Osteoblast (primary cell): Measurements from ENCODE around the gene USP48. TPM values are rescaled to one million over a fixed set of nuclear protein-coding genes. Genes with fewer than 3 reads are reported as not detected.

Source experiments
- DNase-seq: peaks from one replicate; pipeline ENCODE4 v3.0.0; 2011; ENCODE audit warnings: low spot score, mixed read lengths; ENCODE audit not compliant: insufficient read length; ENCODE audit errors: missing footprints
- H2AFZ ChIP-seq: 2 replicates; pipeline ENCODE4 v1.6.0; 2011; ENCODE audit warnings: mild to moderate bottlenecking, low read length
- H3K27ac ChIP-seq: 2 replicates; pipeline ENCODE4 v1.5.1; 2011; ENCODE audit warnings: mild to moderate bottlenecking, low read depth, low read length, moderate library complexity
- H3K27me3 ChIP-seq: 2 replicates; pipeline ENCODE4 v1.6.0; 2012; ENCODE audit warnings: mild to moderate bottlenecking, control low read depth, inconsistent platforms, low read length, moderate library complexity; ENCODE audit not compliant: insufficient read depth
- H3K36me3 ChIP-seq: 2 replicates; pipeline ENCODE4 v1.5.1; 2011; ENCODE audit warnings: mild to moderate bottlenecking, low read length, control low read depth, moderate library complexity; ENCODE audit not compliant: insufficient read depth
- H3K4me1 ChIP-seq: 2 replicates; pipeline ENCODE4 v1.5.1; 2011; ENCODE audit warnings: mild to moderate bottlenecking, low read length, control low read depth, moderate library complexity; ENCODE audit not compliant: insufficient read depth
- H3K4me2 ChIP-seq: 2 replicates; pipeline ENCODE4 v1.6.0; 2011; ENCODE audit warnings: mild to moderate bottlenecking, low read length; ENCODE audit not compliant: insufficient read depth
- H3K4me3 ChIP-seq: fragments of 200-600 bp; sonication (generic); 3 replicates; pipeline ENCODE4 v1.5.1; 2012; ENCODE audit warnings: mild to moderate bottlenecking, low read length, inconsistent platforms; ENCODE audit not compliant: insufficient read depth
- H3K79me2 ChIP-seq: 2 replicates; pipeline ENCODE4 v1.6.0; 2012; ENCODE audit warnings: mild to moderate bottlenecking, low read length, control low read depth, inconsistent platforms; ENCODE audit not compliant: insufficient read depth
- H3K9me3 ChIP-seq: 2 replicates; pipeline ENCODE4 v1.5.1; 2011; ENCODE audit warnings: low read depth, low read length, control low read depth
- H4K20me1 ChIP-seq: 2 replicates; pipeline ENCODE4 v1.6.0; 2012; ENCODE audit warnings: mild to moderate bottlenecking, low read length, control low read depth; ENCODE audit not compliant: insufficient read depth
- total RNA-seq: library from RNA; depleted of rRNA; stranded (reverse); fragments of >200 nt; gene quantifications from 2 replicates; pipeline ENCODE4 v1.2.3, GENCODE V29; 2012
- TF ChIP-seq, protein P1 (sequence below): IDR thresholded peaks from 2 replicates; pipeline ENCODE4 v1.5.1; 2011; ENCODE audit warnings: mild to moderate bottlenecking, low read depth, low read length, moderate library complexity; ENCODE audit errors: extremely low read depth

USP48 gene
- total RNA-seq, 1 donor: 52.5 TPM

DNA sequence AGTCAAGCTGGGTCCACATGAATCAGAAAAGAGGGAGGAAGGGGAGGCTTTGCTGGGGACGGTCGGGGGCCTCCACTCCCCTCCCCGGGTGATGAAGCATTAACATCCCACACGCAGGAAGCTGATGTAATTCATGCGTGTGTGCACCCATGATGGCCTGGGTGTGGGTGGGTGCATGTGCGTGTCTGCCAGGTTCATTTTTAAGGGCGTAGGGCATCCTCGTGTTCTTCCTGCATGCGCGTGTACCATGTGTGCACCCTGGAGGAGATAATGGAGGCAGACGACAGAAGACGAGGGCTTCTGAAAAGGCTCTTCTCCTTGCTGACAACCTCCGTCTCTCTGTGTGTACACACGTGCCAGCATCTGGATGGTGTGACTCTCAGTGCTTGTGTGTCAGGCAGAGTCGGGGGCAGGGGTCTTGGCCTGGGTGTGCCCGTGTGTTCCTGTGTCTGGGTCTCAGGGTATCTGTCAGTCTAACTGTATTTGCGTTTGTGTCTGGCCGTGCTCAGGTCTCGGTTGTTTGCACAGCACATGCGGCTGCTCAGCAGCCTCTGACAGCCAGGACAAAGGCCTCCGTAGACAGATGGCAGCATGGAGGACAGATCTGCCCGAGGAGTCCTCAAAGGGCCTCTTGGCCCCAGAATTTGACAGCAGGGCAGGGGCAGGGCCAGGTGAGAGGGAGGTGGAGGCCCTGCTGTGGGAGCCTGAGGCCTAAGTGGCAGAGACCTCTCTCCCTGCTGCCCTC lies 116.2 kb downstream of the USP48 start:
- Histone ChIP-seq H4K20me1 (peaks cover 18% of the 10 kb centered on the region), H3K4me1 (peaks cover 14% of the 10 kb centered on the region), H2AFZ (no peak overlapping the region), H3K9me3 (no peaks in the 10 kb centered on the region), H3K36me3 (no peaks in the 10 kb centered on the region), H3K4me3 (no peak overlapping the region), H3K4me2 (no peak overlapping the region), H3K27ac (no peak overlapping the region), H3K79me2 (no peaks in the 10 kb centered on the region), H3K27me3 (peaks cover 55% of the 10 kb centered on the region)
- TF ChIP-seq, protein P1, sequence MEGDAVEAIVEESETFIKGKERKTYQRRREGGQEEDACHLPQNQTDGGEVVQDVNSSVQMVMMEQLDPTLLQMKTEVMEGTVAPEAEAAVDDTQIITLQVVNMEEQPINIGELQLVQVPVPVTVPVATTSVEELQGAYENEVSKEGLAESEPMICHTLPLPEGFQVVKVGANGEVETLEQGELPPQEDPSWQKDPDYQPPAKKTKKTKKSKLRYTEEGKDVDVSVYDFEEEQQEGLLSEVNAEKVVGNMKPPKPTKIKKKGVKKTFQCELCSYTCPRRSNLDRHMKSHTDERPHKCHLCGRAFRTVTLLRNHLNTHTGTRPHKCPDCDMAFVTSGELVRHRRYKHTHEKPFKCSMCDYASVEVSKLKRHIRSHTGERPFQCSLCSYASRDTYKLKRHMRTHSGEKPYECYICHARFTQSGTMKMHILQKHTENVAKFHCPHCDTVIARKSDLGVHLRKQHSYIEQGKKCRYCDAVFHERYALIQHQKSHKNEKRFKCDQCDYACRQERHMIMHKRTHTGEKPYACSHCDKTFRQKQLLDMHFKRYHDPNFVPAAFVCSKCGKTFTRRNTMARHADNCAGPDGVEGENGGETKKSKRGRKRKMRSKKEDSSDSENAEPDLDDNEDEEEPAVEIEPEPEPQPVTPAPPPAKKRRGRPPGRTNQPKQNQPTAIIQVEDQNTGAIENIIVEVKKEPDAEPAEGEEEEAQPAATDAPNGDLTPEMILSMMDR: no peak
- DNase-seq: peak; percentile 66

DNA sequence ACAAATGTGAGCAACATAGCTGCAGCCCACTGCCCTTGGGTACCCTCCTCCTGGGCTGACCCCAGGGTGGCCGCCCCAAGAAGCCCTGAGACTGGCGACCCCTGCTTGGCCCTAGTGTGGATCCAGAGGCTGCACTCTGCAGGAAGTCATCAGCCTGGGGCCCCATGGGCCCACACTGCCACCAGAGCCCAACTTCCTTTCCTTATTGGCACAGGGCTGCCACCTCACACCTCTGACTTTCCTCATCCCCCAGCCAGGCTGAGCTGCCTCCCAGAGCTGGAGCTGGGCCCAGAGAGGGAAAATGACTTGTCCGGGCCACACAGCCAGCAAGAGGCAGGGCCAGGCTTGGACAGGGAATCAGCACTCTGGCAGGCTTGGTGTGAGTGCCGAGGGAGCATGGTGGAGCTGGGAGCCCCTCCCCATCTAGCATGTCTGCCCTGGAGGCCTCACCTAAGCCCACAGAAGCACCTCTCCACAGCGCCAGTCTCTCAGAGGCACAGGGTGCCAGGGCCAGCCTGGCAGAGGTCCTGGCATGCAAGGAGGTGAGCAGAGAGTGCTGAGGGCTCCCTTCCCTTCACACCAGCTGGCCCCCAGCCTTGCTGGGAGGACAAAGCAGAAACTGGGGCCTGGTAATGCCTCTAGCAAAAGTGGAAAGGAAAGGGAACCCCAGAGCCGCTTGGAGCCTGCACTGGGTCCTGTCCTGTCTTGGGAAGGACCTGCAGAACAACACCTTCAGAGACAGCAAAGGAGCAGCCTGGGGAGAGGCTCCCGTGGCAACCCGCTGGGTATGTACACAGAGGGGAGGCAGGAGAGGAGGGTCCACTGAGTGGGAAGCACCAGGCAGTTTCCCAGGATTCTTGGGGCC lies 117.0 kb downstream of the USP48 start:
- no peak overlapping the region for H3K4me2 ChIP-seq
- no peak overlapping the region for H3K4me3 ChIP-seq
- H3K4me1 ChIP-seq: peaks cover 13% of the 10 kb centered on the region
- H3K27ac ChIP-seq: no peak overlapping the region
- TF ChIP-seq, protein P1: no peak
- no peaks in the 10 kb centered on the region for H3K79me2 ChIP-seq
- H2AFZ ChIP-seq: no peak overlapping the region
- H3K27me3 ChIP-seq: peaks cover 49% of the 10 kb centered on the region
- peak; percentile 90 for DNase-seq
- H3K36me3 ChIP-seq: no peaks in the 10 kb centered on the region
- H3K9me3 ChIP-seq: no peaks in the 10 kb centered on the region
- H4K20me1 ChIP-seq: peaks cover 13% of the 10 kb centered on the region

DNA sequence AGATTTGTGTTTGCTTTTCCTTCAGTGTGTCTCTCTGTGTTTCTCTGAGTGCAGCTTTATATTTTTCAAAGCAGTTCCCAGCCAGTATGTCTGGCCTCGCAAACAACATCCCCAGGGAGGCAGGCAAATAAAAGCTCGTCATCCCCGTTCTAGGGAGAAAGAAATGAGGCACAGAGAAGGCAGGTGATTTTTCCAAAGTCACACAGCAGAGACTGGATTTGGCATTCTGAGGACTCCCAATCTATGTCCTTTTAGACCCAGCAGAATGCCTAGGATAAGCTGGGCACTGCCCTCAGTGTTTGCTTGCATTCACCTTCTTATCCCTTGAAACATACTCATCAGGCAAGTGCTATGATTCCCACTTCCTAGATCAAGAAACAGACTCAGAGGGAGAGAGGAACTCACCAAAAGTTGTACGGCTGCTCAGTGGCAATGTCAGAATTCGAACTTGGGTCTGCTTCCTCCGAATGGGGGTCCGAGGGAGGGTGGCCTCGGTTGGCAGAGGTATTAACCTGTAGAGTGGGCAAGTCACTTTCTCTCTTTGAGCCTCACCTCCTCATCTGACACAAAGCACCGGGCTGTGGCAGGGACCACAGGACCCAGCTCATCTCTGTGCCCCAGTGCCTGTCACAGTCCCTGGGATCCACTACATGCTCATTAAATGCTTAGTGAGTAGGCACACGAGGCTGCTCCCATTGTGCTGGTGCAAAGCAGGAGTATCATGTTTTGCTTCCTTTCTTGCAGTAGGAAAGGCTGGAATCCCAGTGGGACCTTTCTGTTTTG lies 118.0 kb downstream of the USP48 start:
- H3K9me3 ChIP-seq: no peaks in the 10 kb centered on the region
- peaks cover 13% of the 10 kb centered on the region for H3K4me1 ChIP-seq
- TF ChIP-seq, protein P1: no peak
- H3K36me3 ChIP-seq: no peaks in the 10 kb centered on the region
- H3K4me3 ChIP-seq: no peak overlapping the region
- DNase-seq: peak; percentile 80
- no peak overlapping the region for H3K4me2 ChIP-seq
- H4K20me1 ChIP-seq: peaks cover 9% of the 10 kb centered on the region
- H2AFZ ChIP-seq: no peak overlapping the region
- no peak overlapping the region for H3K27ac ChIP-seq
- no peaks in the 10 kb centered on the region for H3K79me2 ChIP-seq
- peaks cover 48% of the 10 kb centered on the region for H3K27me3 ChIP-seq
